A673 (cell line): ENCODE data around the gene PCED1A.

Experiments
- EZH2 ChIP-seq: fragments of 200-600 bp; sonication (generic); IDR thresholded peaks from 2 replicates; pipeline ENCODE4 v1.6.1; 2017; ENCODE audit warnings: borderline replicate concordance, low read depth, mild to moderate bottlenecking, mixed read lengths, antibody characterized with exemption, low read length; ENCODE audit not compliant: poor library complexity, severe bottlenecking
- TF ChIP-seq, protein P1 (sequence below): fragments of 300-800, 200-600 bp; sonication (generic); conservative IDR thresholded peaks from 2 replicates; pipeline ENCODE4 v1.5.1; 2017; ENCODE audit warnings: low read depth, mild to moderate bottlenecking, antibody characterized with exemption, low read length, moderate library complexity, mixed read lengths

- no peak for TF ChIP-seq EZH2
- TF ChIP-seq, protein P1, sequence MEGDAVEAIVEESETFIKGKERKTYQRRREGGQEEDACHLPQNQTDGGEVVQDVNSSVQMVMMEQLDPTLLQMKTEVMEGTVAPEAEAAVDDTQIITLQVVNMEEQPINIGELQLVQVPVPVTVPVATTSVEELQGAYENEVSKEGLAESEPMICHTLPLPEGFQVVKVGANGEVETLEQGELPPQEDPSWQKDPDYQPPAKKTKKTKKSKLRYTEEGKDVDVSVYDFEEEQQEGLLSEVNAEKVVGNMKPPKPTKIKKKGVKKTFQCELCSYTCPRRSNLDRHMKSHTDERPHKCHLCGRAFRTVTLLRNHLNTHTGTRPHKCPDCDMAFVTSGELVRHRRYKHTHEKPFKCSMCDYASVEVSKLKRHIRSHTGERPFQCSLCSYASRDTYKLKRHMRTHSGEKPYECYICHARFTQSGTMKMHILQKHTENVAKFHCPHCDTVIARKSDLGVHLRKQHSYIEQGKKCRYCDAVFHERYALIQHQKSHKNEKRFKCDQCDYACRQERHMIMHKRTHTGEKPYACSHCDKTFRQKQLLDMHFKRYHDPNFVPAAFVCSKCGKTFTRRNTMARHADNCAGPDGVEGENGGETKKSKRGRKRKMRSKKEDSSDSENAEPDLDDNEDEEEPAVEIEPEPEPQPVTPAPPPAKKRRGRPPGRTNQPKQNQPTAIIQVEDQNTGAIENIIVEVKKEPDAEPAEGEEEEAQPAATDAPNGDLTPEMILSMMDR: no peak
Observed at GRCh38 chr20:2871661-2872458, 31.4 kb upstream of the PCED1A start.
